HL-60 (cell line): Measurements from ENCODE around the gene PIP5K1B.

Experiments used
- CTCF ChIP-seq: IDR thresholded peaks from one replicate; pipeline ENCODE4 v1.5.1; 2011; ENCODE audit warnings: low read length, control low read depth, inconsistent platforms; ENCODE audit not compliant: insufficient read depth
- GABPA ChIP-seq: IDR thresholded peaks from 2 replicates; pipeline ENCODE4 v1.6.1; 2012; ENCODE audit warnings: low read depth
- POLR2AphosphoS5 ChIP-seq: IDR thresholded peaks from 2 replicates; pipeline ENCODE4 v1.6.1; 2012; ENCODE audit warnings: low read depth

- TF ChIP-seq CTCF (no peak), POLR2AphosphoS5 (no peak), GABPA (no peak)
These were observed 318.6 kb downstream of the PIP5K1B start for GRCh38 chr9:69023650-69024049.
